GM10847 (cell line): ENCODE results near the gene ZNF780B.

Experiments used
- POLR2A ChIP-seq: IDR thresholded peaks from 2 replicates; pipeline ENCODE4 v1.6.1; 2011; ENCODE audit not compliant: insufficient read length; ENCODE audit errors: extremely low read depth

The ZNF780B gene

DNA sequence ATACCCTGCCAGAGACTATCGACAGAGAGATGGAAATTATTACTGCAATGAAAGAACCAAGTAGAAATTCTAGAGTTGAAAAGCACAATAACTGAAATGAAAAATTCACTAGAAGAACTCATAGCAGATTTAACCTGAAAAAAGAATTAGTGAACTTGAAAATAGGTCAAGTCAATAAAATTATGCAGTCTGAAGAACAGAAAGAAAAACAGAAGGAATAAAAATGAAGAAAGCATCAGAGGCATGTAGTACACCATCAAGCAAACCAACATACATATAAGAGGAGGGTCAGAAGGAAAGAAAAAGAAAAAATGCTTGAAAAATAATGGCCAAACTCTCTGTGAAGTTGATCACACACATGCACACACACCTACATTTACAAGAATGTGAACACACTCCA, 3.6 kb upstream of the ZNF780B start:
- no peak for TF ChIP-seq POLR2A

DNA sequence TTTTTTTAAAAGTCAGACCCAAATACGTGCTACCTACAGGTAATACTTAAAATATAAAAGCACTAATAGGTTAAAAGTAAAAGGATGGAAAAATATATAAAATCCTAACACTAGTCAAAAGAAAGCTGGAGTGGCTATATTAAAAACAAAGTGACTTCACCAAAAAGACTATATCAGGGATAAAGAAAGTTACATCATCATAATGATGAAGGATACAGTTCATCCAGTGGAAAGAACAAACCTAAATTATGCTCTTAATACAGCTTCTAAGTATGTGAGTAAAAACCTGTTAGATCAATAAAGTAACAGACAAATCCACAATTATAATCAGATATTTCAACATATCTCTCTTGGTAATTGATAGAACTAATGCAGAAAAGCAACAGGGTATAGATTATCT, 1.1 kb upstream of the ZNF780B start:
- TF ChIP-seq POLR2A = no peak

DNA sequence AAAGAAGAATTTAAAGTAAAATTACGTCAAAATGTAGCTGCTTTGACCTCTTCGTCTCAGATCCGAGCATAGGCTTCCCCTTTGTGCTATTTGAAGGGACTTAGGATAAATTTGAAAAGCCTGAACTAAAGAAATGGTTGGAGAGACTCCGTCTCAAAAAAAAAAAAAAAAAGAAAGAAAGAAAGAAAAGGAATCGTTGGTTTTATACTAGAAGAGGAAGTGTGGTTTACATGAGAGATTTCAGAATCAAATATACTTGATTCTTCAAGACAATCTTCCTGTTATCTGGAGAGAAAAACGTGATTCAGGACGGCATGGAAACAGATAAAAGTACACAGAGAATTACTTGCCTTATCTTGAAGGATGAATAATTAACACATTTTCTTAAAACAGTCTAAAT, 474 bp upstream of the ZNF780B start:
- no peak for TF ChIP-seq POLR2A

DNA sequence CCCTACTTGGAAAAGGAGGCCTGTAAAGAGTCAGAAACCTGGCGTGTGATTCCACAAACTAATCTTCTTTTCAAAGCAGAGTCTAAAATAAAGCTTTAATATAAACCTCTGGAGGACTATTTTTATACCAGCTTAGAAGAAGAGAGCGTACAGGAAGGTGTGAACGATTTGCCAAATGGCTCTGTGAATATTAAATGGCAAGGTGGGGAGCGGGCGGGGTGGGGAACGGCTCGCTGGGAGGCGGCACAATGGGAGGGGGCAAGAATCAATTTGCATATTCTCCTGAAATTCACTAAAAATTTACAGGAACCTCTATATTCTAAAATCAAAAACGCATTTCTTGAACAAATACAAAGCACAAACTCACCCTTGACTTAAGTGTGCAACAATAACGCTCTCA, 982 bp downstream of the ZNF780B start:
- TF ChIP-seq POLR2A = no peak

DNA sequence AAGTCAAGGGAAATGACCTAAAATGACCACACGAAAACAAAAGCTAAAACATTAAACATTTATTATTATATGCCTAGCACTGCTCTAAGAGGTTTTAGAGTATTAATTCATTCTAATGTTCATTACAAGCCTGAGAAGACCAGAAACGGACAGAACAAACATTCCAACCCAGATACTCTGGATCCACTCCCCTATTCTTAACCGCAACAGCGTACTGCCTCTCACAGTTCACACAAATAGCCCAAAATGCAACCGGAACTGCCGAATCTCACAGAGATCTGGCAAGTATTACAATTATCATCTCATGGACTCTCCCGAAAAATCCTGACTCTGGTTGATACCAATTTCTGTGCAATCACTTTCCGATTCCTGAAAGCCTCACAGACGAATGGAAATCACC, 1.4 kb downstream of the ZNF780B start:
- no peak for TF ChIP-seq POLR2A

DNA sequence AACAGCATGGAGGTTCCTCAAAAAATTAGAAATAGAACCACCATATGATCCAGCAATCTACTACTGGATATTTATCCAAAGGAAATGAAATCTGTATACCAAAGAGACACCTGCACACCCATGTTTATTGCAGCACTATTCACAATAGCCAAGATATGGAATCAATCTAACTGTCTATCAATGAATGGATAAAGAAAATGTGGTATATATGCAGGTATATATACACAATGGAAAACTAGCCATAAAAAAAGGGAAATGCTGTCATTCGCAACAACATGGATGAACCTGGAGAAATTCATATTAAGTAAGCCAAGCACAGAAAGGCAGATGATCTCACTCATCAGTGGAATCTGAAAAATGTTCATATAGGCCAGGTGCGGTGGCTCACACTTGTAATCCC, 2.5 kb downstream of the ZNF780B start:
- no peak for TF ChIP-seq POLR2A

DNA sequence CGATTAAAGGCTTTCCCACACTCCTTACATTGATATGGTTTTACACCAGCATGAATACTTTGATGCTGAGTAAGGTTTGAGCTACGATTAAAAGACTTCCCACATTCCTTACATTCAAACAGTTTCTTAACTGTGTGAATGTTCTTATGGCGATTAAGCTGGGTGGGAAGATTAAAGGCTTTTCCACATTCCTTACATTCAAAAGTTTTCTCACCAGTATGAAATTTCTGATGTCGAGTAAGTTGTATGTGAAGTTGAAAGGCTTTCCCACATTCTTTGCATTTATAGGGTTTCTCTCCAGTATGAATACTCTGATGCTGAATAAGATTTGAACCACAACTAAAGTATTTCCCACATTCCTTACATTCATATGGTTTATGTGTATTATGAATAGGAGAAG, 20.0 kb downstream of the ZNF780B start:
- no peak for TF ChIP-seq POLR2A

DNA sequence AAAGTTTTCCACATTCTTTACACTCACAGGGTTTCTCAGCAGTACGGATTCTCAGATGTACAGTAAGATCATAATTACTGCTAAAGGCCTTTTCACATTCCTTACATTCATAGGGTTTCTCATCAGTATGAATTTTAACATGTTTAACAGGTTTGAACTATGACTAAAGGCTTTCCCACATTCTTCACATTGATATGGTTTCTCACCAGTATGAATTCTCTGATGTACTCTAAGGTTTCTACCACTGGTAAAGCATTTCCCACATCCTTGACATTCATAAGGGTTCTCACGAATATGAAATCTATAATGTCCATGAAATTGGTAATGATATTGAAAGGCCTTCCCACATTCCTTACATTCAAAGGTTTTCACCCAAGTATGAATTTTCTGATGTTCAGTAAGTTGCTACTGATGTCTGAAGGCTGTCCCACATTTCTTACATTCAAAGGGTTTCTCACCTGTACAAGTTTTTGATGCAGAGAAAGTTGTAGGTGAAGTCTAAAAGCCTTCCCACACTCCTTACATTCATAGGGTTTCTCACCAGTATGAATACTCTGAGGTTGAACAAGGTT, 22.0 kb downstream of the ZNF780B start:
- no peak for TF ChIP-seq POLR2A

DNA sequence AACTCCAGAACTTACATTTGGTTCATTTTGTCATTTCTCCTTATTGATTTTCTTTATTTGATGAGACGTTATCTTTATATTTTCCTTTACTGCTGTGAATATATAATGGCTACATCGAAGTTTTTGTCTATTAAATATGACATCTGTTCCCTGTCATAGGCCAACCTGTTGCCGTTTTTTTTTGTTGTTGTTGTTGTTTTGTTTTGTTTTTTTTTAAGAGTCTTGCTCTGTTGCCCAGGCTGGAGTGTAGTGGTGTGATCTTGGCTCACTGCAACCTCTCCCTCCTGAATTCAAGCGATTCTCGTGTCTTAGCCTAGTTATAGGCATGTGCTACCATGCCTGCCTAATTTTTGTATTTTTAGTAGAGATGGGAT, 29.4 kb downstream of the ZNF780B start:
- TF ChIP-seq POLR2A = no peak

DNA sequence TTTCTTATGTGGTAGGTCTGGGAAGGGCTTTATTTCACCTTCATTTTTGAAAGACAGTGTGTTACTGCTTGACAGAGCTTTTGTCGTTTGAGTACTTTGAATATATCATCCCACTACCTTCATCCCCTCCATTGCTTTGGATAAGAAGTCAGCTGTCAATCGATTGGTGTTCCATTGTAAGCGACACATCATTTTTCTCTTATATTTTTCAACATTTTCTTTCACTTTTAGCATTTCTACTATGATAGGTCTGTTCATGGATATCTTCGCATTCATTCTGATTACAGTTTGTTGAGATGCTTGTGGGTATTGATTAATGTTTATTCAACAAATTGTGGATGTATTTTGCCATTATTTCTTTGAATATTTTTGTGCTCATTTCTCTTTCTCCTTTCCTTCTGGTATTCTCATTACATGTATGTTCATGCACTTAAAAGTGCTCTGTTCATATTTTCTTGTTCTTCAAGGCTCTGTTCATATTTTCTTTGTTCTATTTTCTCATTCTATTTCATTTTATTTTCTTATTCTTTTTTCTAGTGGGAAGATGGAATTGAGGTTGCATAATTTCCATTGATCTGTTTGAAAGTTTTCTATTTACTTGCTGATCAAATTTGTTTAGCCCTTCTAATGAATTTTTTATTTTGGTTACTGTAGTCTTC, 30.0 kb downstream of the ZNF780B start:
- TF ChIP-seq POLR2A = no peak

DNA sequence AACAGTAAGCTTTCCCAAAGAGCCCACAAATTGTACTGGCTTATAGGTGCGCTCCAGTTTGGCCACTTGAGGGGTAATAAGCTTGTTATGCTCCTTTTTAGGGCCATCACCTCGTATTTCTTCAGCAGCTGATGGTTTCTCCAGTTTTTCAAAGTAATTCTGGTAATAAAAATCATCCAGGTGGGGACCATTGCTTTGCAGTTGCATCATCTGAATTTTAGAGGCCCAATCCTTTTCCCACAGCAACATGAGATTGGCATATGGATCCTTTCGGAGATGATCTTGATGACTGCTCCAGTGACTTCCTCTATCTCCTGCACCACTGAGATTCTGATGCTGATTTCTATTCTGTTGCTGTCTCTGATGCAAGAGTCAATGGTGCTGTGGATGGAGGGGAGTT, 32.1 kb downstream of the ZNF780B start:
- no peak for TF ChIP-seq POLR2A

DNA sequence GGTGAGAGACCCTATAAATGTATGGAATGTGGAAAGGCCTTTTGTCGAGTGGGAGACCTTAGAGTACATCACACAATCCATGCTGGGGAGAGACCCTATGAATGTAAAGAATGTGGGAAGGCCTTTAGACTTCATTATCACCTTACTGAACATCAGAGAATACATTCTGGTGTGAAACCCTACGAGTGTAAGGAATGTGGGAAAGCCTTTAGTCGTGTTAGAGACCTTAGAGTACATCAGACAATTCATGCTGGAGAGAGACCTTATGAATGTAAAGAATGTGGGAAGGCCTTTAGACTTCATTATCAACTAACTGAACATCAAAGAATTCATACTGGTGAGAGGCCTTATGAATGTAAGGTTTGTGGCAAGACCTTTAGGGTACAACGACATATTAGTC, 42.0 kb downstream of the ZNF780B start:
- TF ChIP-seq POLR2A = no peak

DNA sequence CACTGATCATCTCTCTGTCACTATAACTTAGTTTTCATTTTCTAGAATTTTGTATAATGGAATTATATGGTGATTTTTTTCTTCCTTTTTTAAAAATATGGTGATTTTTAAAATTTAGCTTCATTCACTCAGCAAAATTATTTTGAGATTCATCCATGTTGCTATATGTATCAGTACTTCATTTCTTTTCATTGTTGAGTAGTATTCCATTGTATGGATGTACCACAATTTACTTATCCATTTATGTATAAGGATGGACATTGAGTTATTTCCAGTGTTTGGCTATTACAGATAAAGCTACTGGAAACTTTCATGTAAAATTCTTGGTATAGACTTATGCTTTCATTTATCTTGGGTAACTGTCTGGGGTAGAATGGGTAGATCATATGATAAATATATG, 46.4 kb downstream of the ZNF780B start:
- no peak for TF ChIP-seq POLR2A

DNA sequence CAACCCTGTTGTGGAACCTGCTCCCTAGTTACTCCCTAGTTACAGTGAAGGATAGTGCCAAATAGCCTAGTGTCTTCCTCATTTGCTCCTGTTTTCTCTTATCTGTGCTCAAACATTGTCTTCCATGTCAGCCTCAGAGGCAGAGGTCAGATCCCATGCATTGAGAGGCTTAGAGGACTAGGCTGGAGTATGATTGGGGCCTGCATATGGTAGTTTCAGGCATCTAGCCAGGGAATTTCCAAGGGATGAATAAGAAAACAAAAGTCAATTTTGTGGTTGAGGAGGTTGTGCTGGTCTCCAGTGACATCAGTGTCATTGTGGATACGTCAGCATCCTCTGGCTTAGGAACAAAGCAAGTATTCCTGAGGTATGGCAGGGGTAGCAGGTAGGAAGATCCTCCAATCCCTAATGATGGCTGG, 49.7 kb downstream of the ZNF780B start:
- no peak for TF ChIP-seq POLR2A

DNA sequence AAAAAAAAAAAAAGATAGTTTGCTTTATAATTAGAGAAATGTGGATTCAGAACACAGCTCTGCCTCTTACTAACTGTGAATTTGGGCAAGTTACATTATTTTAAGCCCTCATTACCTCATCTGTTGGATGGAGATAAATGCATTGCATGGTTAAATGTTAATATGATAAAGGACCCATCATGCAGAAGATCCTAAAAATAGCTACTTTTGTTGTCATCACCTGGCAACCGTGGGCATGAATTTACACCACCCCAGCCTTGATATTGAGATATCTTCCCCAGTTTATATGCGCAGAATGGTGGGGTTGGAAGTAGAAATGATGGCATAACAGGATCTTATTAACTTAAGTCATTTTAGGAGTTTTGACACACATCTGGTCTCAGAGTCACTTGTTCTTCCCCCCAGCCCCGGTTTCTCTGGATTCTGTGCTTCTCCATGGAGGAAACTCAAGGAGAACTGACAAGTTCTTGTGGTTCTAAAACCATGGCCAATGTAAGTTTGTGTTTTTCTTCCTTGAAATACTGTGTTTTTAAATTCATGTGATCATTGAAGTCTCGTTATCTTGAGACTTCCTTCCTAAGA, 50.2 kb downstream of the ZNF780B start:
- TF ChIP-seq POLR2A = no peak

DNA sequence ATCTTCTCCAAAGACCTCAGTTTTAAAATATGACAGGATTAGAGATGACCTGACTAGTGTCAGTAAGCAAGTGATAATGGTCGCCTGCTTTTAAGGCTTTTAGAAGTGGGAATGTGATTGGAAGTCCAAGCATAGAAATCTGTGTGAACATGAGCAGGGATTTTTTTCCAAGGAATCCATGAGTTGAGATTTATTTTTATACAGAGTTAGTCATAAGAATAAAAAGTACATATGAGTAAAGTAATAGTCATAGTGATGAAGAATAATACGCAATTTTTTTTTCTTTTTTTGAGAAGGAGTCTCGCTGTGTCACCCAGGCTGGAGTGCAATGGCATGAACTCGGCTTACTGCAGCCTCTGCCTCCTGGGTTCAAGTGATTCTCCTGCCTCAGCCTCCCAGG, 57.5 kb downstream of the ZNF780B start:
- TF ChIP-seq POLR2A = no peak
